ENCODE measurements around the gene NRROS. TPM values are rescaled to one million over a fixed set of nuclear protein-coding genes. Genes with fewer than 3 reads are reported as not detected.
A peak's percentile ranks its signal among the peaks of the same experiment; 100 is the strongest.

The NRROS gene
- total and polyA plus RNA-seq, 8 donors: 0.37 to 3.6 (median 1.0) TPM

DNA sequence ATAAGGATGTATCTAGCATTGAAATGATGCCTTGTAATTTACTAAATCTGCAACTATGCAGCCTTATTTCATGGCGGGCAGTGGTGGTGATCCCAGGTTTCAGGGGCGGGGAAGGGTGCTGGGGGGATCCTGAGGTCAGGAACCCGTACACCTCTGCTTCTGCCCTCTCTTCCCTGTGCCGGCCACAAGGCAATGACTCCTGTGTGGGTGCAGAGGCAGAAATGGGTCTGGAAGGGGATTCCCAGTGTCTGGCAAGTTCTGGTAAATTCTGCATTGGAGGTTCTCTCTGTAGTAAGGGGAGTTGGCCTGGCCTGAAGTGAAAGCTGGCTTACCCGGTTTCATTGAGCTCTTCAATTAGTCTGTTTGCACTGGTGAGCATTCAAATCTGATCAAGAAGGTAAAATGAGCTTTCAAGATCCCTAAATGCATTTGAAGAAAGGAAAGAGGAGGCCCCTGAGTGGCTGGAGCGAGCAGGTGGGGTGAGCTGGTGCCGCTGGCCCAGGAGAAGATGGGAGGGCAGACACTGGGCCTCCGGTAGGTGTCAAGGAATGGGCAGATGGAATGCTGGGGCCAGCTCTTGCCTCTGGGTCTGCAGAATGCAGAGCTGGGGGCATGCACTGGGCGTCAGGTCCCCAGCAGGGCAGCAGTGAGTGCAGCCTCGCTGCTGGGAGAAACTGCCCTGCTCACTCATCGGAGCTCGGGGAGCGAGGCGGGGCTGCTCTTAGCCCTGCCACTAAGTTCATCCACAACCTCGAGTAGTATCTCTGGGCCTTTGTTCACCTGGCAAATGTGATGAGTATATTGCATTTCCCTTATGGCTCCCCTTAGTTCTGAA, 13.7 kb downstream of the NRROS start:
- FAIRE-seq: no peak
- H3K9me3 ChIP-seq: no peaks in the 10 kb centered on the region
- no peak for ATAC-seq

GRCh38 chr3:196654006-196654734, 14.7 kb downstream of the NRROS start:
- H3K4me3 ChIP-seq: no peak overlapping the region
- 72 to 78% methylated on average over 12 of the region's 12 CpGs for WGBS, 2 donors
- no peaks in the 10 kb centered on the region for H3K9me3 ChIP-seq
- H3K4me1 ChIP-seq: no peaks in the 10 kb centered on the region
- no peak overlapping the region for H3K27ac ChIP-seq
- DNase-seq: no peak
- H3K27me3 ChIP-seq: no peaks in the 10 kb centered on the region
- TF ChIP-seq CTCF (IDR thresholded peaks at IDR 0.05): no peak
- intact Hi-C loops (cut with DNase I): no loop called here
- H3K36me3 ChIP-seq: no peaks in the 10 kb centered on the region
- no peak for ATAC-seq
- FAIRE-seq: no peak

More for the DNA sequence above, 13.7 kb downstream of the NRROS start:
- H3K36me3 ChIP-seq: no peaks in the 10 kb centered on the region
- H3K4me1 ChIP-seq: no peaks in the 10 kb centered on the region
- peak in 1 of 6 donors; percentile 30 for DNase-seq
- 69 to 74% methylated on average over 15 of the region's 15 CpGs for WGBS, 2 donors
- H3K4me3 ChIP-seq: no peak overlapping the region
- no peak overlapping the region for H3K27ac ChIP-seq
- TF ChIP-seq CTCF (IDR thresholded peaks at IDR 0.05): no peak
- H3K27me3 ChIP-seq: no peaks in the 10 kb centered on the region
- intact Hi-C loops (cut with DNase I): no loop called here

DNA sequence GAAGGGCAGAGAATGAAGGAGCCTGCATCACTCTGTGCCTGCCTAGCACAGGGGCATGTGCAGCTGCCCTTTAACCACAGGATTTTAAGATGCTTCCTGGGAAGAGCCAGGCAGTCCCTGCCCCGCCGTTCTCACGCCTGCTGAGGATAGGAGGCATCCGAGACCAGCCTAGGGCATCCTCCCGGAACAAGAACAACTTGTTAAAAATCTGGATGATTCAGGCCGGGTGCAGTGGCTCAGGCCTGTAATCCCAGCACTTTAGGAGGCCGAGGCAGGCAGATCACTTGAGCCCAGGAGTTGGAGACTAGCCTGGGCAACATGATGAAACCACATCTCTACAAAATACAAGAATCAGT, 15.2 kb downstream of the NRROS start:
- no peaks in the 10 kb centered on the region for H3K36me3 ChIP-seq
- no peak for TF ChIP-seq CTCF (IDR thresholded peaks at IDR 0.05)
- intact Hi-C loops (cut with DNase I): no loop called here
- ATAC-seq (no peak), DNase-seq (no peak), FAIRE-seq (no peak)
- H3K4me1 ChIP-seq: no peaks in the 10 kb centered on the region
- 82 to 88% methylated on average over 7 of the region's 7 CpGs for WGBS, 2 donors
- H3K9me3 ChIP-seq: no peaks in the 10 kb centered on the region
- no peak overlapping the region for H3K27ac ChIP-seq
- H3K4me3 ChIP-seq: no peak overlapping the region
- H3K27me3 ChIP-seq: no peaks in the 10 kb centered on the region

- Histone ChIP-seq H3K9me3 (no peaks in the 10 kb centered on the region), H3K27me3 (no peaks in the 10 kb centered on the region), H3K27ac (no peak overlapping the region), H3K4me1 (no peaks in the 10 kb centered on the region), H3K4me3 (no peak overlapping the region), H3K36me3 (no peaks in the 10 kb centered on the region)
- WGBS, 2 donors: 85 to 95% methylated on average over 12 of the region's 12 CpGs
- intact Hi-C loops (cut with DNase I): no loop called here
- DNase-seq: no peak
- ATAC-seq: no peak
- no peak for FAIRE-seq
- TF ChIP-seq CTCF (IDR thresholded peaks at IDR 0.05): no peak
These were observed 16.0 kb downstream of the NRROS start for GRCh38 chr3:196655496-196655895.

DNA sequence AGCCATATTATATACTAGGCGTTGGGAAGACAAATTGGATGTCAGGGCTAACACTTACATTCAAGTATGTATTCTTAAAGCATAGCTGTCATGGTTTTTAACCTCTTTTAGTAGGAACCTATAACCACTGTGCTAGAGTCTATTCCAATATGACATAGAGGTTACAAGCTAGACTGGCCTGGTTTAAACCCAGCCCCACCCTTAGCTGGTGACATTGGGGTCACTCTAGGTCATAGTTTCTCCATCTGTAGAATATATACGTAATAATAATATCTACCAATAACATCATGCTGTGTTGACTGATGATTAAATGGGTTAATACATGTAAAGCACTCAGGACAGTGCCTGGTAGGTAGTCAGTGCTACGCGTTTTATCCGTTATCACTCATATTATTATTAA, 16.7 kb downstream of the NRROS start:
- intact Hi-C loops (cut with DNase I): no loop called here
- FAIRE-seq (no peak), DNase-seq (no peak), ATAC-seq (no peak)
- H3K9me3 ChIP-seq: no peaks in the 10 kb centered on the region
- no peak overlapping the region for H3K27ac ChIP-seq
- no peaks in the 10 kb centered on the region for H3K27me3 ChIP-seq
- TF ChIP-seq CTCF (IDR thresholded peaks at IDR 0.05): no peak
- whole genome bisulfite sequencing, 2 donors: 77 to 86% methylated on average over 5 of the region's 5 CpGs
- no peaks in the 10 kb centered on the region for H3K4me1 ChIP-seq
- H3K4me3 ChIP-seq: no peak overlapping the region
- H3K36me3 ChIP-seq: no peaks in the 10 kb centered on the region
